T-helper 2 cell (primary cell): ENCODE results near the gene KLHL26.

ENCODE experiments used
- DNase-seq, 5 experiments: peaks; one replicate each; pipeline versions ENCODE4 v3.0.0 to v3.0.0-alpha.2; 2012 to 2022

Gene KLHL26

DNA sequence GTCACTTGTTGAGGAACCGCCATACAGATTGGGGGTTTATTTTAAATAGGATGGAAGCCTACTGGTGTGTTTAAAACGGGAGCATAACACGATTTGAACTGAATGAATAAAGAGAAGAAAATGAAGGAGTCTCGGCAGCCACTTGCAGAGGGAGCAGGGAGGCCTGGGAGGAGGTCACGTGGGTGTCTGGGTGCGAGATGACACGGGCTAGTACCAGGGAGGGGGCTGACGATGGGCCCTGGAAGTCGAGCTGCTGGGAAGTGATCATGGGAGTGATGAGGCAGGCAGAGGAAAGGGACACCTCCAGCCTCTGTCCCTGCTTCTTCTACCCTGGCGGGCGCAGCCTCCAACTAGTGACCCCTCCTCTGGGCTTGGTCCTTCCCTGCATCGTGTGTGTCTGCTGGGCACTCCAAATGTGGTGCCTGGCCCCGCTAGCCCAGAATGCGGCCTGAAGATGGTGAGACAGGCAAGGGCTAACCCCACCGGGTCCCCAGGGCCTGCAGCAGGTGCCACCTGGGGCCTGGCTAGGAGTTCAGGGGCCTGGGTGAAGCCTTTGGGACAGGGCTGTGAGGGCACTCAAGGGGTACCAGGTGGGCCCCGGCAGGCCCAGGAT, 82.1 kb downstream of the KLHL26 start:
- no peak for DNase-seq

GRCh38 chr19:18719541-18719940, 82.7 kb downstream of the KLHL26 start:
- DNase-seq: no peak
